Activated T-cell treated with anti-CD3 and anti-CD28 coated beads, Interleukin-2, amount 50 U/mL, for 4 hours (primary cell): ENCODE data around the gene TSPO. TPM values are rescaled to one million over a fixed set of nuclear protein-coding genes. Genes with fewer than 3 reads are reported as not detected.

Experiments used
- ATAC-seq, 2 donors: fragments of 200-7000 bp; cut with Tn5 transposase; one replicate each; pipeline ENCODE4 v1.10.0; 2021
- DNase-seq: peaks from one replicate; pipeline ENCODE4 v3.0.0-alpha.2; 2020
- H3K27me3 Mint-ChIP-seq: one replicate; pipeline ENCODE4 v1.8.0; 2021; ENCODE audit warnings: low read depth, mixed read lengths
- H3K36me3 Mint-ChIP-seq: one replicate; pipeline ENCODE4 v1.8.0; 2022; ENCODE audit warnings: mixed read lengths; ENCODE audit not compliant: insufficient read depth
- H3K4me1 Mint-ChIP-seq: one replicate; pipeline ENCODE4 v1.8.0; 2021; ENCODE audit warnings: low read depth, mixed read lengths
- H3K4me3 Mint-ChIP-seq: one replicate; pipeline ENCODE4 v1.8.0; 2021; ENCODE audit warnings: mild to moderate bottlenecking, moderate library complexity, mixed read lengths
- H3K9me3 Mint-ChIP-seq: one replicate; pipeline ENCODE4 v1.8.0; 2021; ENCODE audit warnings: mixed read lengths
- total RNA-seq, 3 donors: library from RNA; stranded (reverse); gene quantifications; one replicate each; pipeline ENCODE4 v1.2.1, GENCODE V29; 2021

TSPO gene
- total RNA-seq, 3 donors from 2014 or later = 60.6 to 79.8 (median 63.5) TPM

- Mint-ChIP-seq H3K27me3 (no peaks in the 10 kb centered on the region), H3K4me1 (peaks cover 2% of the 10 kb centered on the region), H3K9me3 (no peaks in the 10 kb centered on the region), H3K4me3 (no peak overlapping the region), H3K36me3 (no peaks in the 10 kb centered on the region)
- DNase-seq = no peak
- no peak for ATAC-seq
Observed at GRCh38 chr22:43126501-43127165, 24.7 kb upstream of the TSPO start.

- no peaks in the 10 kb centered on the region for H3K27me3 Mint-ChIP-seq
- DNase-seq (no peak), ATAC-seq (no peak)
- H3K9me3 Mint-ChIP-seq = no peaks in the 10 kb centered on the region
- no peaks in the 10 kb centered on the region for H3K36me3 Mint-ChIP-seq
- peaks cover 2% of the 10 kb centered on the region for H3K4me1 Mint-ChIP-seq
- H3K4me3 Mint-ChIP-seq = no peak overlapping the region
Observed at GRCh38 chr22:43127166-43127908, 24.0 kb upstream of the TSPO start.

- peaks cover 2% of the 10 kb centered on the region for H3K4me1 Mint-ChIP-seq
- H3K4me3 Mint-ChIP-seq = no peak overlapping the region
- ATAC-seq = no peak
- H3K36me3 Mint-ChIP-seq = peaks cover under 1% of the 10 kb centered on the region
- no peak for DNase-seq
- no peaks in the 10 kb centered on the region for H3K27me3 Mint-ChIP-seq
- no peaks in the 10 kb centered on the region for H3K9me3 Mint-ChIP-seq
Observed at GRCh38 chr22:43128116-43128515, 23.2 kb upstream of the TSPO start.

- Mint-ChIP-seq H3K4me3 (no peak overlapping the region), H3K36me3 (peaks cover 4% of the 10 kb centered on the region), H3K4me1 (peaks cover 2% of the 10 kb centered on the region), H3K27me3 (no peaks in the 10 kb centered on the region), H3K9me3 (no peaks in the 10 kb centered on the region)
- DNase-seq (no peak), ATAC-seq (peak in 1 of 2 donors; percentile 32)
Observed at GRCh38 chr22:43128928-43129424, 22.4 kb upstream of the TSPO start.

- H3K4me1 Mint-ChIP-seq = peaks cover 2% of the 10 kb centered on the region
- DNase-seq (no peak), ATAC-seq (no peak)
- H3K9me3 Mint-ChIP-seq = no peaks in the 10 kb centered on the region
- H3K27me3 Mint-ChIP-seq = no peaks in the 10 kb centered on the region
- no peak overlapping the region for H3K4me3 Mint-ChIP-seq
- peaks cover 4% of the 10 kb centered on the region for H3K36me3 Mint-ChIP-seq
Observed at GRCh38 chr22:43129426-43130425, 21.6 kb upstream of the TSPO start.

GRCh38 chr22:43131773-43132501, 19.4 kb upstream of the TSPO start:
- Mint-ChIP-seq H3K4me1 (peaks cover 2% of the 10 kb centered on the region), H3K9me3 (no peaks in the 10 kb centered on the region), H3K36me3 (peaks cover 16% of the 10 kb centered on the region), H3K4me3 (no peak overlapping the region), H3K27me3 (no peaks in the 10 kb centered on the region)
- DNase-seq = no peak
- no peak for ATAC-seq

- Mint-ChIP-seq H3K27me3 (no peaks in the 10 kb centered on the region), H3K4me3 (no peak overlapping the region), H3K36me3 (peaks cover 22% of the 10 kb centered on the region), H3K4me1 (peaks cover 2% of the 10 kb centered on the region), H3K9me3 (no peaks in the 10 kb centered on the region)
- ATAC-seq (no peak), DNase-seq (no peak)
Observed at GRCh38 chr22:43133401-43133800, 18.0 kb upstream of the TSPO start.

- ATAC-seq (no peak), DNase-seq (no peak)
- no peaks in the 10 kb centered on the region for H3K9me3 Mint-ChIP-seq
- H3K36me3 Mint-ChIP-seq = peaks cover 28% of the 10 kb centered on the region
- H3K4me1 Mint-ChIP-seq = no peaks in the 10 kb centered on the region
- H3K4me3 Mint-ChIP-seq = no peak overlapping the region
- H3K27me3 Mint-ChIP-seq = no peaks in the 10 kb centered on the region
Observed at GRCh38 chr22:43134553-43134952, 16.8 kb upstream of the TSPO start.

- Mint-ChIP-seq H3K27me3 (no peaks in the 10 kb centered on the region), H3K9me3 (no peaks in the 10 kb centered on the region), H3K4me1 (peaks cover 2% of the 10 kb centered on the region), H3K4me3 (no peak overlapping the region), H3K36me3 (peaks cover 32% of the 10 kb centered on the region)
- ATAC-seq = no peak
- no peak for DNase-seq
Observed at GRCh38 chr22:43135565-43135964, 15.8 kb upstream of the TSPO start.

- no peak overlapping the region for H3K4me3 Mint-ChIP-seq
- H3K4me1 Mint-ChIP-seq = peaks cover 6% of the 10 kb centered on the region
- H3K36me3 Mint-ChIP-seq = peaks cover 35% of the 10 kb centered on the region
- ATAC-seq (peak; percentile 69 to 73), DNase-seq (peak; percentile 33)
- H3K9me3 Mint-ChIP-seq = no peaks in the 10 kb centered on the region
- no peaks in the 10 kb centered on the region for H3K27me3 Mint-ChIP-seq
Observed at GRCh38 chr22:43136255-43136654, 15.1 kb upstream of the TSPO start.

GRCh38 chr22:43136801-43137200, 14.6 kb upstream of the TSPO start:
- DNase-seq (no peak), ATAC-seq (no peak)

GRCh38 chr22:43142880-43143562, 8.3 kb upstream of the TSPO start, which contains the start of gene MCAT:
Gene MCAT (minus strand): TSS chr22:43143398. CDS start chr22:43143348, 50 bp downstream.
- no peaks in the 10 kb centered on the region for H3K27me3 Mint-ChIP-seq
- no peaks in the 10 kb centered on the region for H3K9me3 Mint-ChIP-seq
- peak within 1 kb of the TSS; percentile 89 for H3K4me3 Mint-ChIP-seq
- peaks cover 25% of the 10 kb centered on the region for H3K4me1 Mint-ChIP-seq
- H3K36me3 Mint-ChIP-seq = peaks cover 16% of the 10 kb centered on the region
- peak; percentile 96 to 98 for ATAC-seq
- DNase-seq = peak; percentile 74

More at GRCh38 chr22:43136801-43137200, 14.6 kb upstream of the TSPO start:
- peaks cover 35% of the 10 kb centered on the region for H3K36me3 Mint-ChIP-seq
- H3K4me3 Mint-ChIP-seq = no peak overlapping the region
- peaks cover 10% of the 10 kb centered on the region for H3K4me1 Mint-ChIP-seq
- H3K9me3 Mint-ChIP-seq = no peaks in the 10 kb centered on the region
- H3K27me3 Mint-ChIP-seq = no peaks in the 10 kb centered on the region

- no peaks in the 10 kb centered on the region for H3K9me3 Mint-ChIP-seq
Observed at GRCh38 chr22:43144949-43145348, 6.4 kb upstream of the TSPO start.

More at GRCh38 chr22:43144949-43145348, 6.4 kb upstream of the TSPO start:
- DNase-seq (no peak), ATAC-seq (no peak)
- peaks cover 25% of the 10 kb centered on the region for H3K4me1 Mint-ChIP-seq
- H3K36me3 Mint-ChIP-seq = peaks cover 6% of the 10 kb centered on the region
- H3K27me3 Mint-ChIP-seq = no peaks in the 10 kb centered on the region
- H3K4me3 Mint-ChIP-seq = peak overlapping the region; percentile 37
